HFF-Myc (cell line): Measurements from ENCODE around the gene FUT7.

ENCODE experiments used
- DNase-seq: peaks from one replicate; pipeline ENCODE4 v3.0.0-alpha.2; 2011; ENCODE audit warnings: low read depth; ENCODE audit errors: extremely low read depth
- H3K4me3 ChIP-seq: replicated peaks from 2 replicates; pipeline ENCODE4 v1.5.1; 2011; ENCODE audit warnings: low read depth, mild to moderate bottlenecking, control low read depth, low read length
- TF ChIP-seq, protein P1 (sequence below): IDR thresholded peaks from 2 replicates; pipeline ENCODE4 v1.5.1; 2012; ENCODE audit warnings: mild to moderate bottlenecking, low read depth, low read length, control low read depth; ENCODE audit errors: missing control alignments

Gene FUT7

DNA sequence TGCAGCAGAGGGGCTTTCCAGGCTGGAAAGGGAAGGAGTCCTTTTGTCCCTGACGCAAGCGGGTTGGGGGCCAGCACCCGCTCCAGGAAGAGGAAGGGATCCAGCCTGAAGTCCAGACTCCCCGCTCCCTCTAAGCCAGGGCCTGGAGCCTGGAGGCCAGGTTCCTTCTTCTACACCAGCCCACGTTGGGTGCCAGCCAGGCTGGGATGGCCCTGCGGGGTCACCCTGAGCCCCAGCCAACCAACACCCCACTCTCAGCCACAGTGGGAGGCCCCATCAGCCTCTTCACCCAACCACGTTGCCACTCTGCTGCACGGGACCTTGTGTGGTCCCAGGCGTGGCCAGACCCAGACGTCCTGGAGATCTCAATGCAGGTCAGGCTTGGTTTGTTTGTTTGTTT is 970 bp upstream of the FUT7 start:
- no peak for DNase-seq
- TF ChIP-seq, protein P1, sequence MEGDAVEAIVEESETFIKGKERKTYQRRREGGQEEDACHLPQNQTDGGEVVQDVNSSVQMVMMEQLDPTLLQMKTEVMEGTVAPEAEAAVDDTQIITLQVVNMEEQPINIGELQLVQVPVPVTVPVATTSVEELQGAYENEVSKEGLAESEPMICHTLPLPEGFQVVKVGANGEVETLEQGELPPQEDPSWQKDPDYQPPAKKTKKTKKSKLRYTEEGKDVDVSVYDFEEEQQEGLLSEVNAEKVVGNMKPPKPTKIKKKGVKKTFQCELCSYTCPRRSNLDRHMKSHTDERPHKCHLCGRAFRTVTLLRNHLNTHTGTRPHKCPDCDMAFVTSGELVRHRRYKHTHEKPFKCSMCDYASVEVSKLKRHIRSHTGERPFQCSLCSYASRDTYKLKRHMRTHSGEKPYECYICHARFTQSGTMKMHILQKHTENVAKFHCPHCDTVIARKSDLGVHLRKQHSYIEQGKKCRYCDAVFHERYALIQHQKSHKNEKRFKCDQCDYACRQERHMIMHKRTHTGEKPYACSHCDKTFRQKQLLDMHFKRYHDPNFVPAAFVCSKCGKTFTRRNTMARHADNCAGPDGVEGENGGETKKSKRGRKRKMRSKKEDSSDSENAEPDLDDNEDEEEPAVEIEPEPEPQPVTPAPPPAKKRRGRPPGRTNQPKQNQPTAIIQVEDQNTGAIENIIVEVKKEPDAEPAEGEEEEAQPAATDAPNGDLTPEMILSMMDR: no peak
- no peak overlapping the region for H3K4me3 ChIP-seq

DNA sequence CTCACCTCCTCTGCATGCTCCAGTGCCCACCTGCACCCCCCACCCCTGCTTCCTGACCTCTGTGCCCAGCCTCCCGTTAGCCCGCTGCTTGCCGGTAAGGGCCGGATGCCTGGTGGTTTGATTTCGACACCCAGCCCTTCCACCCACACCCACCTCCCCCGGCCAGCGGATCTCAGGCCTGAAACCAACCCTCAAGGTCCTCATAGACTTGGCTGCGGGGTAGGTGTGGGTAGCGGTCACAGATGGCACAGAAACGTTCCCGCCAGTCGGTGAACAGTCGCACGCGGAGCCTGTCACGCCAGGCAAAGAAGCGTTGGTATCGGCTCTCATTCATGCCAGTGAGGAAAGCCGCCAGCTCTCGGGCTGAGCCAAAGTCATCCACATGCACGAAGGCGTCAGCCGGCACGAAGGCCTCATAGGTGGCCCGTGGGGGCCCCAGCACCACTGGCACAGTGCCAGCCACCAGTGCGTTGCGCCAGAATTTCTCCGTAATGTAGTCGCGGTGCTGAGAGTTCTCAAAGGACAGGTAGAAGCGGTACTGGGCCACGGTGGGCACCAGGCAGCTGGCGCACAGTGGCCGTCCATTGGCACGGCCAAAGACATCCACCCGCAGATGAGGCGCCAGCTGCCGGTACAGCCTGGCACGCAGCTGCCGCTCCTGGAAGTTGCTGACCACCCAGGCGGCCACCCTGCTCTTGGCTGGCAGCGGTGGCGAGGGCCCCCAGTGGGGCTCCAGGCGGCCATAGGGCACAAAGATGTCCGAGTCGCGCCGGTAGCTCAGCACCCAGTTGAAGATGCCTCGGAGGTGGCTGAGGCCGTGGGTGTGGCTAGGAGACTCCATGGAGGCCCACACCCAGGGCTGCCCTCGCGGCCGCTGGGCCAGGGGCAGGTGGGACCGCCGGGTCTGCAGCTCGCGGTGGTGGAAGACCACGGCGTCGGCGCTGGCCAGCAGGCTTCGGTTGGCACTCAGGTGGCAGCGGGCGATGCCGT is 1.1 kb downstream of the FUT7 start:
- no peak overlapping the region for H3K4me3 ChIP-seq
- TF ChIP-seq, protein P1: no peak
- DNase-seq: no peak

DNA sequence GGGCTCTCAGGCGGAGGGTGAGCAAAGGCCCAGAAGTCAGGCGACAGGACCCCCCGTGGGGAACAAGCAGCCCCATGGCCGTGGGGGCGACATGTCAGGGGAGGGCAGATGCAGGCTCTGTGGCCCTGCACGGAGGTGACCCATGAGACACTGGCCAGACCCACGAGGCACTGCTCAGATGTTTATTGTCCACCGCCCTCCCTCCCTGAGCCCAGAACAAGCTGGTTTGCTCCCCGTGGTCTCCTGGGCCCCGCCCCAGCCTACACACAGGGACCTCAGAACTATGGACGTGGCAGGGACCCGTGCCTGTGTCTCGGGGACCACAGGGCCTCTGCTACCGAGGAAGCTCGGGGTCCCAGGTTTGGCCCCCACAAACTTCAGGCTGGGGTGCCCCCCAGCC is 1.9 kb downstream of the FUT7 start:
- no peak for DNase-seq
- H3K4me3 ChIP-seq: no peak overlapping the region
- TF ChIP-seq, protein P1: no peak

DNA sequence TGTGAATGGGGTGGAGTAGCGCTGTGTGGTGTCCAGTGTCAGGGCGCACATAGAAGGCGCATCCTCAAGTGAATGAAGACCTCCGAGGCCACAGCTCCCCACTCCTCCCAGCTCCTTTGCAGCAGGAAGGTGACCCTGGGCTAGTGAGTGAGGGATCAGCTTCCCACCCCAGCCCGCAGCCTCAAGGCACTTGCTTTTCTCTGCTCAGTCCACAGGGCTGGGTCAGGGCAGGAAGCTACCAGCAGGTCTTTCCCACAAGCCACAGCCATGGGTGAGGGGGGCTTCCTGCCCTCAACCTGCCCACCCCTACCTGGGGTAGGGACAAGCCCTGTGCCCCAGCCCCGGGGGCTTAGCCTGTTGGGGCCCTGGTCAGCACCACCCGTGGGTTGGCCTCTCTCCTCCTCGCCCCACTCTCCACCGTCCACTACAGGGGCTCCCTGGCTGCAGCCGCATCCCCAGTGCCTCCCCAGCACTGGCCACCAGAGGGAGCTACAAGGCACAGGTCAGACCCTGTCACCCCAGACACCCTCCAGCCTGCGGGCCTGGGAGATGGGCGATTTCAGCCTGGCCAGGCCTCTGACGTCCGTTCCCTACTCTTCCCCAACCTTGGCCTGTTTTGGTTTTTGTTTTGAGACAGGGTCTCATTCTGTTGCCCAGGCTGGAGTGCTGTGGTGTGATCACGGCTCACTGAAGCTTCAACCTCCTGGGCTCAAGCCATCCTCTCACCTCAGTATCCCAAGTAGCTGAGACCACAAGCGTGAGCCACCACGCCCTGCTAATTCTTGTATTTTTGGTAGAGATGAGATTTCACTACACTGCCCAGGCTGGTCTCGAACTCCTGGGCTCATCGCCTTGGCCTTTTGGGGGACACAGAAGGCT is 2.6 kb downstream of the FUT7 start:
- TF ChIP-seq, protein P1: peak; percentile 96

DNA sequence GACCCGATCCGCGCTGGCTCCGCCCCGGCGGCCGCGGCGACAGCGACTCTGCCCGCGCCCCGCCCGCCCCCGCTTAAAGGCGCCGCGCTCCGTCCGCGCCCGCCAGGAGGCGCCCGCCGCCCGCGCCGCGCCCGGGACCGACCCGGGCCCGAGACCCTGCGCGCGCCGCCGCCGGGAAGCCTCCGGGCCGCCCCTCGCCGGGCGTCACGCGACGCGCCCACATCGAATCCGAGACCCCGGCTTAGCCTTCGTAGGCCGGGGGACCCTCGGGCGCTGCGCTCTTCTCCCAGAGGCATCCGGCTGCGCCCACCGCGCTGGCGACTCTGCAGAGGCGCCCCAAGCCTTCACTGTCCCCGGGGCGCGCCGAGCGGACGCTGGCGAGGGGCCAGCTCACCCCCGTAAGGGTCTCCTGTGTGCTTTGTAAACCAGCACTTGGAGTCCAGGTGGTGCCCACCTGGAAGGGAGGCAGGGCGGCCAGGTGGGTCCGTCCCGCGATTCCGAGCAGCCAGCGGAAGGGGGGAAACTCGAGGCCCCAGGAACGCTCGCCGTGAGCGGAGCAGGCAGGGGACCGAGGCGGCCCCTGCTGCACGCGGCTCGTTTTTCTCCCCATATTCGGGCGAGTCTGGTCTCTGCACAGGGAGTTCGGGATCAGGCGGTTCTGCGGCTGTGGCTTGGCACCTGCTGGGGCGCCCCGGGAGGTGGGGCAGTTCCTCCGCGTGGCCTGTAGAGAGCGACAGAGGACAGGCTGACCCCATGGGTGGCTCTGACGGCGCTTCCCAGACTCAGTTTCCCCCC is 3.4 kb downstream of the FUT7 start:
- H3K4me3 ChIP-seq: peak overlapping the region; percentile 45
- TF ChIP-seq, protein P1: no peak
- no peak for DNase-seq

More for the DNA sequence above, 2.6 kb downstream of the FUT7 start:
- DNase-seq: no peak
- no peak overlapping the region; the same call in 1 of the 2 replicates for H3K4me3 ChIP-seq
